CD1c-positive myeloid dendritic cell (primary cell): ENCODE results near the gene DUS1L.

Source experiments
- DNase-seq: peaks from one replicate; pipeline ENCODE4 v3.0.0-alpha.2; 2016; ENCODE audit errors: extremely low spot score

DUS1L gene

GRCh38 chr17:82076018-82076784, 10.6 kb upstream of the DUS1L start:
- no peak for DNase-seq

DNA sequence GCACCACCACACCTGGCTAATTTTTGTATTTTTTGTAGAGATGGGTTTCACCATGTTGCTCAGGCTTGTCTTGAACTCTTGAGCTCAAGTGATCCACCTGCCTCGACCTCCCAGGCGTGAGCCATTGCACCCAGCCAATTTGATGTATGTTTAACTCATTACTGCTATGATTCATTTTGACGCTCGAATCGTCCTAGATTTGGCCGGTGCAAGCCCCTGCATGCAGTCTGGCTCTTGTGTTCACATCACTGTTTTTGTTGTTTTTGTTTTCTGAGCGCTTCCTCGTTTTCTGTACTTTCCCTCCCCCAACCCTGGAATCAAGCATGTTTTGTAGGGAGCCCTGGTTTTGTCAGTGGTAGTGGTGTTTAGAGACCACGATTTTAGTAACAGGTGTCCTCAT, 7.8 kb upstream of the DUS1L start:
- DNase-seq: no peak

DNA sequence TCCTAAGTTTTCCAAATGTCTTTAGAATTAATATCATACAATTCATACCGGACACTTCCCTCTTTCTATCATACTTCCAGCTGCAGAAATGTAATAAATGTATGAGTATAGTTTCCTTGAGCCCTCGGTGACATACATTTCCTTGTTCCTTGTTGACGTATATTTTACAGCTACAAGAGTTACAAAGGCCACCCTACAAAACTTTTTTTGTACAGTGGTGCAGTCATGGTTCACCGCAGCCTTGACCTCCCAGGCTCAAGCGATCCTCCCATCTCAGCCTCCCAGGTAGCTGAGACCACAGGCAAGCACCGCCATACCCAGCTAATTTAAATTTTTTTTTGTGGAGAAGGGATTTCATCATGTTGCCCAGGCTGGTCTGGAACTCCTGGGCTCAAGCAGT, 7.2 kb upstream of the DUS1L start:
- DNase-seq: no peak

GRCh38 chr17:82070611-82071010, 5.0 kb upstream of the DUS1L start:
- DNase-seq: no peak

- DNase-seq: peak; percentile 46
Measured at GRCh38 chr17:82065193-82065637, 389 bp downstream of the DUS1L start.

DNA sequence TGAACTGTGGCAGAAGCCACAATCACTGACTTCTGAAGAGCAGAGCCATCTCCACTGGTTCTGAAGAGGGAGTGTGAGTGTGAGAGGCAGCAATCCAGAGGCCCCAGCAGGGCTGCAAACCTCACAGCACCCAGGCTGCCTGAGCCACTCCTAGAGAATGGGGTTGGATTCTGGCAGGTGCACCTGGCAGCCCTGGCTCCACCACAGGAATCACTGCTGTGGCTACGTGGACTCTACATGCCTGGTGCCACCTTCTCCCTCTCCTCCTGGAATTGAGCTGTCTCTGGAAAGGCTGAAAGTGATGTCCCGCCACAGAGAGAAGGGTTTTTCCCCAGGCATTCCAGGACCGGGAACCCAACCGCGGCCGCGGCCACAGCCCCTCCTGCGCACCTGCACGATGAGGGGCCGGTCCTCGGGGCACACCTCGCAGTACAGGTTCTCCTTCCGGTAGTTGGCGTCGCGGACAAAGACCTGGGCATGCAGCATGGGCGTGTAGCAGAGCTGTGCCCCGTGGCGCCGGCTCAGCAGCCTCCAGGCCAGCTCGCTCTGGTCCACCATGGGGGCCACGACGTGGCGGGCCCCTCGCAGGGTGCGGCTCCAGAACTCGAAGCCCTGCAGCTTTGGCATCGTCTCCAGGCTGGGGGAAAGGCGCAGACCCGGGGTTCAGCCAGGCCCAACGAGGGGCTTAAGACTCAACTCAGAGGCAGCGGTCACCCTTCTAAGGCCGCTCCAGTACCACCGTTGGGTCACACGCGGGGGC, 991 bp downstream of the DUS1L start:
- DNase-seq: no peak

DNA sequence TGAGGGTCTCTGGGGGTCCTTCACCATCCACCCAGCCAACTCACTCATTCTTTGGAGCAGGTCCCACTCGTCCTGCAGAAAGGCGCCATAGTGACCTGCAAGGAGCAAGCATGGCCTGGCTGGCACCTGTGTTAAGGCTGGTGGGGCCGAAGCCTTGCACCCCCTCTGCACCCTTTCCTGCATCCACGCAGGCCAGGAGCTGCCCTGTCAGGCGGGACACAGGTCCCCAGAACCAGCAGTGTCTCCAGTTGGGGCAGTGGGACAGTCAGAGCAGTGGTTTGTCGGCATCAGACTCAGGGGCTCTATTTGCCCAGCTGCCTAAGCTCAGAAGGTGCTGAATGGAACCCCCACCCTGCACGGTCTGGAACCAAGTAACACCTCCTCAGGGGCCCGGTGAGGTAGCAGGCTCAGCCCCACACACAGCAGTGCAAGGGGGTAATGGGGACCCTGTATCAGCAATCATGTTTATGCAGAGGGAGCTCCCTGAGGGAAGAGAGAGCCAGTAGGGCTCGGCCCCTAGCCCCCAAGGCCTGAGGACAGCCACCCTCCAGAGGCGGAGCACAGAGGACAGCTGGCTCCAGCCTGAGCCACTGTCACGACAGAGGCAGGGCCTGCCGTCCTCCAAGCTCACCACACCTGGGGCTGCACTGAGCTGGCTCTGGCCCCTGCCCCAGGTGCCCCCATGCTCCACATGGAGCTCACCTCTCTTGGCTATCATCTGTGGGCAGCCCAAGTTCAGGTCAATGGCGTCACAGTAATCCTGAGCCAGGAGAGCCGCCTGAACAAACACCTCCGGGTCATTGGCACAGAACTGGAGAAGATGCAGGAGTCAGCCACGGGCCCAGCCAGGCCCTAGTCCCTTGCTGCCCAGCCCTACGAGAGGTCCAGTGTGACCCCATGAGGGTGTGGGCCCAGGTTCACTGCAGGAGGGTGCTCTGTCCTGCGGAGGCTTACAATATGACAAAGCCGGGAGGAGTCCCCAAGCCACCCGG, 1.9 kb downstream of the DUS1L start:
- DNase-seq: no peak

- no peak for DNase-seq
Measured at GRCh38 chr17:82062984-82063368, 2.6 kb downstream of the DUS1L start.

DNA sequence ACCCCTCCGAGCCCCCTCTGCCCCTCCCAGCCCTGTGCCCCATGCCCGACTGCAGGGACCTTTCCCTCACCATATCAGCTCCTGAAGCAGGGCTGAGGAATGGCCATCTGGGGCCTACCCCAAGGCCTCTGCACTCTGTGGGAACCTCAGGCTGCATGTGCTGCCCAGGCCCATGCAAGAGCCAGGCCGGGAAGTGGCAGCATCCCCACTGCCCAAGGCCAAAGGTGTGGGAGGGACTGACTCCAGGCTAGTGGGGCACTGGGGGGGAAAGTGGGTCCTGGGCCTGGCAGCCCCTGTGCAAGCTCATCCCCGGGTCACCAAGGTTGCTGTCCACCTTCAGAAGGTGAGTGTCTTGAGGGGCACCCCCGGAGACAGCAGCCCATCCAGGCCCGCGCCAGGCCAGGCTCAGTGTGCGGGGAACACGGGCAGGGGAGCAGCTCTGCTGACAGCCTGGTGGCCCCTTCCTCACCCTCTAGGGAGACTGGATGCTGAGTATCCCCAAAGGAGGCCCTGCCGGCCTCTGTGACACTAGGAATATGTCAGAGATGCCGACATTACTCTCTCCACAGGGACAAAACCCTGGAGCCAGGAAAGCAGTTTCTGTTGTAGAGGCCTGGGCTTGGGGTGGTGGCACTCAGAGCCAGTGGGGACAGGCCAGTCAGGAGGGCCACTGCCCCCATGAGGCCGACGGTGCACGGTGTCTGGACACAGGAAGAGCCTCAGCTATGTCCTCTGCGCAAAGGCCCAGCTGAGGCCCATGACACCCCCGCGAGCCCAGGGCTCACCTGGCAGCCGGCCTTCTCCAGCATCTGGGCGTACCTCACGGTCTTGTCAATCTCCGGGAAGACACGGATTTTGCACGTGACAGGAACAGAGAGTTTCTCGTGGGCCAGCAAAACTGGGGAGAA, 3.3 kb downstream of the DUS1L start:
- DNase-seq: no peak

DNA sequence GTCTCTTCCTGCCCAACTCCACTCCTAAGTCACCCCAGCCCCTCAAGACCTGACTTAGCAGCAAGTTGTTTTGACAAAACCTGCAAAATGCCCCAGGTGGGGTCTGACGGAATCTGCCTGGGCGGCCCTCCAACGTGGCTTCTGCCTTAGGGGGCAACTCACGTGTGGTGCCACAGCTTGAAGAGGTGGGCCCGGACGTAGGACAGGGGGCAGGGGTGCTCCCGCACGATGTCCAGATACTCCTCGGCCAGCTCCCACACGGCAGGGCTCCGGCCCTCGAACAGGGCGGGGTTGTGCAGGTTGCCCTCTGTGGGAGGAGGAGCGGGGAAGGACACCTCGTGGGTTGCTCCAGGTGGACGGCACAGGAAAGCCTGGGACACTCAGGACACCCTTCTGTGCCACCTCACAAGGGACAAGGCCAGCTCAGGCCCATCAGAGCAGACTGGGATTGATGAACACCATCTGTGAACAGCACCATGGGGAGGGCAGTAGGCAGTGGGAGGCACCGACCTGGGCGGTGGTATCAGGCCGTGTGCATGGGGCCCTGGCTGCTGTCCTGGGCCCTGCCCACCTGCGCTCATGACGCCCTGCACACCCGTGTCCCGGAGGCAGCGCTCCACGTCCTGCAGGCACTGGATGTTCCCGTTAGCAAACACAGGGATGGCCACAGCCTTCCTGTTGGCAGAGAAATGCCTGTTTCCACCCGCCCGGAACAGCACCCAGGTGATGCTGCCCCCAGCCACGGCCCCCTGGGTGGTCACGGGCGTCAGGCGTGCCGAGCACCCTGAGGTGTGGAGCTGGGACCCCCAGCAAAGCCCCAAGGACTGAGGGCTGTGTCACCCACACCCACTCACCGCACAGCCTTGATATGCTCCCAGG, 4.3 kb downstream of the DUS1L start:
- DNase-seq: no peak

- no peak for DNase-seq
Measured at GRCh38 chr17:82060614-82061013, 5.0 kb downstream of the DUS1L start.

GRCh38 chr17:82060001-82060380, 5.6 kb downstream of the DUS1L start:
- DNase-seq: no peak

- no peak for DNase-seq
Measured at GRCh38 chr17:82059272-82060000, 6.2 kb downstream of the DUS1L start.

DNA sequence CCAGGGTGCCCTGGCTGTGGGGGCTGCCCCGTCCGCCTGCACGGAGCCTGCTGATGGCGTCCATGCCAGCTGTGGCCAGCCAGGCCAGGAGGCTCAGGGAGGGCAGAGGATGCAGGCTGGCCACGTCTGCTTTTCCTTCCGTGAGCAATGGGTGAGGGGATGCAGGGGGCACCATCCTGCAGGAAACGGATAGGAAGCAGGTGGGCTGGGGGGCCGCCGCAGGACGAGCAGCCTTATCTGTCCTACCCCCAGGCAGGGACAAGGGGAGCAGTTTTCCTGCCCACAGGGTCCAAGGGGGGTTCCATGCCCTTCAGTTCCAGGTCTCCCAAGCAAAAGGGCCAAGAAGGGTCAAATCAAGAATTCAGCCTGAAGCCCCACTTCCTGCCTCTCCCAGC, 6.8 kb downstream of the DUS1L start:
- DNase-seq: no peak

GRCh38 chr17:82058230-82058854, 7.3 kb downstream of the DUS1L start:
- no peak for DNase-seq

DNA sequence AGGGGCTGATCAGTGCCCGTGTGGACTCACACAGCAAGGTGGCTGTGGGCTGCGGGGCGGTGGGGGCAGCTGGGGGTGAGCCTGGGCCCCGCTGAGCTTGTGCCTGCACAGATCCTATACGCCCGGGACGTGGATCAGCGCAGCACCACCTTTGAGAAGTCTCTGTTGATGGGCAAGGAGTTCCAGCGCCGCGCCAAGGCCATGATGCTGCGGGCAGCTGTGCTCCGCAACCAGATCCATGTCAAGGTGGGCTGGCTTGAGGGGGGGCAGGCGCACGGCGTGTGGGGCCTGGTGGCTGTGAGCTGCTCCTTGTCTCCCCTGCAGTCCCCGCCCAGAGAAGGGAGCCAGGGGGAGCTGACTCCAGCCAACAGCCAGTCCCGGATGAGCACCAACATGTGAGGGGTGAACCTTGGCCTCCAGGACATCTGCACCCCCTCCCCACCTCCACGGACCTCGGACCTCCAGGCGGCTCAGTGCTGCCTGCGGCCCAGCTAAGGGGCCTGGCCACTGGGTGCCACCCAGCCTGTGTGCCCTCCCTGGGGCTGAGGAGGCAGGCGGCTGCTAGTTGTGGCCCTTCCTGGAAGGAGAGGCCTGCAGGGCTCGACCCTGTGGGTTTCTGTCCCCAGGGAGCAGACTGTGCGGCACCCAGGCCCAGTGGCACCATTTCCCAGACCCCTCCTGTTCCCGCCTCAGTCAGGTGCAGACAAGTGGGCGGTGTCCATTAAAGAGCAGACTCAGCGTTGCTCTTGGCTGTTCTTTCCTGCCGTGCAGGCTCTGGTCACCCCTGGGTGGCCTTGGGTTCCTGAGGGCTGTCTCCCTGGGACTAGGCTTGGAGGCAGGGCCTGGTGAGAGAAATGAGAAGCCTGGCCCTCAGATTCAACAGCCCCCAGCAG, 8.6 kb downstream of the DUS1L start:
- DNase-seq: no peak

GRCh38 chr17:82055965-82056728, 9.5 kb downstream of the DUS1L start:
- DNase-seq: no peak
